Superior temporal gyrus (tissue), 1 donor: ENCODE results near the gene TMEM60.
"Not testable (repeated sequence)": the region's sequence is repeated elsewhere in the genome, so short reads cannot be mapped to it uniquely, and the experiment has no call there.

Experiments
- DNase-seq: peaks from one replicate; pipeline ENCODE4 v3.0.0-alpha.2; 2016; ENCODE audit errors: extremely low spot score

The TMEM60 gene, protein sequence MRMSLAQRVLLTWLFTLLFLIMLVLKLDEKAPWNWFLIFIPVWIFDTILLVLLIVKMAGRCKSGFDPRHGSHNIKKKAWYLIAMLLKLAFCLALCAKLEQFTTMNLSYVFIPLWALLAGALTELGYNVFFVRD

DNA sequence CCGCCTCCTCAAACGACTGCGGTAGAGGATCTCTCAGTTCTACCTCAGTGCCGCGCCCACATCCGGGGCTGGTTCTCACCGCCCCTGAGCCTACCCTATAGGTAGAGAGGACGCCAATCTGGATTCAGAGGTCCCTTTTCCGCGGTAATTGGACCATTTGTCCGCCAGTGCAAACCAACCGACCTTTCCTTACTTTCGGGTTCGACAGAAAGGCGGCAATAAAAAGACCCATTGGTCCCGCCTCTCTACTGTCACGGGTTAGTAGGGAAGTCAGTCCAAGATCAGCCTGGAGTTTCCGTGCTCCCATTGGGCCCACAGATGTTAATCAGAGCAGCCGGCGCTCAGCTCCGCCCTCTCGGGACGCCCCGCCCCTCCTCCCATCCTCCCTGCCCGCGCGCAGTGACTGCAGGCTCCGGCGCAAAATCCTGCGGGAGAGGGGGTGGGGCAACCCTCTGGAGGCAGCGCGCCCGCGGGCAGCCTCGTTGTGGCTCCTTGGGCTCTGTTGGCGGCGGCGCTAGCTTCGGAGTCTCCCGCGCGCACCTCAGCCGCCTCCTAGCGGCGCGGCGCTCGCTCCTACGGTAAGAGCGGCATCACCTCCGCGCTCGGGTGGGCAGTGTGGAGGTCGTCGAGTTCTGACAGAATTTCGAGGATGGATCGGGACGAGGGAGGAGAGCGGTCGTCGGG lies at the start of gene TMEM60, which contains the start of gene PHTF2:
TMEM60 (minus strand) TSS at position 41 of the 684 bp plus-strand sequence. CDS start 4,061 bp downstream, outside the sequence.
PHTF2 (plus strand) TSS at position 380 of the 684 bp plus-strand sequence.
- DNase-seq, result peak; percentile 100

DNA sequence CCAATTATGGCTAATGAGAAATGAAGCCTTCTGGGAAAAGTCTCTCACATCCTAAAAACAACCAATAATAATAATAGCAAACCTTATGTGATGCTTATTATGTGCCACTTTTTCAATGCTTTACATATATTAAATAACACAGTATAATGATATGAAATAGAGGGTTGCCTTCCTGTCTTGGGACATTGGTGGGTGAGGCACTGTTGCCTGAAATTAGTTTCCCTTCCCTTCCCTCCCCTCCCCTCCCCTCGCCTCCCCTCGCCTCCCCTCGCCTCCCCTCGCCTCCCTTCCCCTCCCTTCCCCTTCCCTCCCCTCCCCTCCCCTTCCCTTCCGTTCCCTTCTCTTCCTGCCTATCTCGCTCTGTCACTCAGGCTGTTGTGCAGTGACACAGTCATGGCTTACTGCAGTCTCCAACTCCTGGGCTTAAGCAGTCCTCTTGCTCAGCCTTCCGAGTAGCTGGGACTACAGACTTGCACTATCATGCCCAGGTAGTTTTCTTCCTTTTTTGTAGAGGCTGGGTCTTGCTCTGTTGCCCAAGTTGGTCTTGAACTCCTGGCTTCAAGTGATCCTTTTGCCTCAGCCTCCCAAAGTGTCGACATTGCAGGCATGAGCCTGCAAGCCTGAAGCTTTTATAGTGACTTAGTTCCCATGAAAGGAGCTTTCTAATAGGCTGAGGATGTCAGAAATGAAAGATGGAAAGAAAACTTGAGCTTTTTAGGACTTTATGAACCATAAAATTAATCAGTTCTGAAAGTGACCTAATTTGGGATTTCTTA lies 48.3 kb upstream of the TMEM60 start:
- DNase-seq, result no peak

DNA sequence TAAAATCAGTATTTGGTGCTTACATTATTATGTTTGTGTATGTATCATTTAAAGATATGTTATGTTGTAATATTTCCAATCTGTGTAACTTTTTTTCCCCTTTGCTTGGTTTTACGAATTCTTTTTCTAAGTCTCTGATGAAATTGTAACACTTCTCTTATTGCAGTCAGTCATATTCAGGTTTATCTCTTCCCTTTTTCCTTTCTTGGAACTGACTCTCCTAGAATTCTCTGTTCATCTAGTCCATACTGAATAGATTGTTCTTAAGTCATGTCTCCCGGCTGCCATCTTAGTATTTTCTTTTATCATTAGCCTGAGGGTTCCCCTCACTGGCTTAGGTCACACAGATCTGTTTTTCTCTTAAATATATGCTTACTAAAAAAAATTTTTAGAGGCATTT lies 45.0 kb upstream of the TMEM60 start:
- no peak for DNase-seq

DNA sequence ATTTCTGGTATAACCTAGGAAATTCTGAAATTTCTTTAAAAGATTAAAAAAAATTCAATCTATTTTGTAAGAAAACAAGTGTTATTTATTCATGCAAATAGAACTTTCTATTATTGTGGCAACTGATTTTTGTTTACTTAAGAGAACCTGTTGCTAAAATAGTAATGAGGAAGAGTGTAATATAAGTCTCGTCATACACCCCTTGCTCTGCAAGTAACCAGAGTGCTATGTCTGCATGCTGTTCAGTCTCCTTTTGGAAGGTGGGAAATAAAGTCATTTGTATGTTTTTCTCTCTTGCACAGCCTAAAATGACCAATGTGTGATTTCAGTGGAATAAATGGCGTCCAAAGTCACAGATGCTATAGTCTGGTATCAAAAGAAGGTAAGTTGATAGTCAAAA lies 41.7 kb upstream of the TMEM60 start:
- DNase-seq, result no peak

DNA sequence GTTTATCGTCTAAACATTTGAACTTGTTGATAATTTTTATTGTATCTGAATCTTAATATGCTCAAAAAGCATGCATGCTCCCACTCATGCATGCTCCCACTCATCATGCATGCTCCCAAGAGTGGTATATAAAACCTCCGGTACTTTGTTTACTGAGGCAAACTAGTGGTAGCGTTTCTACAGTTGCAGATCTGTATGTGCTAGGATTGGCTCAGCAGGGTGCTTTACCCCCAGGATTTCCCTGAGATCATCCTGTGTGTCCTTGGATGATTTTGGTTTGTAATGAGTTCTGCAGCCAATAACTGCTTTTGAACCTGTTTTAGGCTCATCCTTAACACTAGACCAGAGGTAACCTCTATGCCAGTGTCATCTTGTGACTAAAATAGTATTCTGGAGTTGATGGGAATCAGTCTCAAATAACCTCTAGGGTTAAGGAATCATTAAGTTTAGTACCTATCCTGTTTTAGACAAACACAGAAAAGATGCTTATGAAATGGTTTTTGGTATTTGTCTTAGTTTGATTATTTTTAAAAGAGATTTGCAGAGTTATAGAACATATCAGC lies 40.8 kb upstream of the TMEM60 start:
- DNase-seq, result no peak

DNA sequence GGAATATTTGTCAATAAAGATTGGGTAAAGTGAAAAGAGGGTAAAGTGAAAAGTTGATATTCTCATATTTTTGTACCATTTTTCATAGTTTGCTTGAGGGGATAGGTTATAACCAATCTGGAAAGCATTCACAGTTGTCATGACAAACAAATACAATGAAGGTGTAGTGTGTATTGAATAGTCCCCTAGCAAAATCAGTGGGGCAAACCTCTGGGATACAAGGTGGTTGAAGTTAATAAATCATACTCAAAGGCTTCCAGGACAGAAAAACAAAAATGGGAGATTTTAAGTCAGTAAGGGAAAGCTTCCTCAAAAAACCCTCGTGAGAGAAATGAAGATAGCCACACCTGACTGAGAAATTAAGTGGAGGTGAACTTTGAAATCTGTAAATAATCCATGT lies 39.7 kb upstream of the TMEM60 start:
- no peak for DNase-seq

DNA sequence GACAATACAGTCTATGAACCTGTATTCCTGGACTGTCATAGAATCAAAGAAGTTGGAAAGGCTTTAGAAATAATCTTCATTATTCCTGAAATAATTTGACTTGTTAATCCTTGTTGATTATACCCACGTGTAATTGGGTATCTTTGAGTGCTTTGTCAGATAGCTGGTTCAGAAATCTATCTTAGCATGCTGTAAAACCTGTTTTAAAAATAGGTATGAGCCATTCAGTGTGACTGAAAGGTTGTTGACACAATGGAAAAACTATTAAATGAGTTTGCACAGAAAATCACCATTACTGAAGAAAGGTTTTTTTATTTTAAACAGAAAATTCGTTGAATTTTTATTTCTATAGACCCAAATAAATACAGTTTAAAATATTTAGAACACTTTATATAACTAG lies 39.0 kb upstream of the TMEM60 start:
- no peak for DNase-seq

DNA sequence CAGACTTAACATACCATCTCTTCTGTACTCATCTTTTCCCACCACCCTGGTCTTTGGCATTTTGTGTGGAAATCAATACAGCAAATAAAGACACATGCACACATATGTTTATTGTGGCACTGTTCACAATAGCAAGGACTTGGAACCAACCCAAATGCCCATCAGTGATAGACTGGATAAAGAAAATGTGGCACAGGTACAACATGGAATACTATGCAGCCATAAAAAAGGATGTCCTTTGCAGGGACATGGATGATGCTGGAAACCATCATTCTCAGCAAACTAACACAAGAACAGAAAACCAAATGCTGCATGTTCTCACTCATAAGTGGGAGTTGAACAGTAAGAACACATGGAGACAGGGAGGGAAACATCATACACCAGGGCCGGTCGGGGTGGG lies 38.2 kb upstream of the TMEM60 start:
- DNase-seq, result not testable (repeated sequence)

DNA sequence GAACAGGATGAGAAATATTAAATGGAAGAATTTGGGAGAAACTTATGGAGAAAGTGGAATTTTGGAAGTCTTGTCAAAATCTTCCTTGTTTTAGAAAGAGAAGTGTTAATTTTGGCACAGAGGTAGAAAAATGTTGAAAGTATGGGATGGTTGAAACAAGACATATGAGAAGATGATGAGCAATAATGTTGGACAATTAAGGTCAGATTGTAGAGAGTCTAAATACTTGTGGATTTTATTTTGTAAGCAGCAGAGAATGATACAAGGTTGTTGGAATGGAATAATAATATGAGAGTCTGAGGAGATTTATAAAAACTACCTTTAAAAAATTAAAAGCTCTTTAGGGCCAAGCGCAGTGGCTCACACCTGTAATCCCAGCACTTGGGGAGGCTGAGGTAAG lies 34.9 kb upstream of the TMEM60 start:
- no peak for DNase-seq

DNA sequence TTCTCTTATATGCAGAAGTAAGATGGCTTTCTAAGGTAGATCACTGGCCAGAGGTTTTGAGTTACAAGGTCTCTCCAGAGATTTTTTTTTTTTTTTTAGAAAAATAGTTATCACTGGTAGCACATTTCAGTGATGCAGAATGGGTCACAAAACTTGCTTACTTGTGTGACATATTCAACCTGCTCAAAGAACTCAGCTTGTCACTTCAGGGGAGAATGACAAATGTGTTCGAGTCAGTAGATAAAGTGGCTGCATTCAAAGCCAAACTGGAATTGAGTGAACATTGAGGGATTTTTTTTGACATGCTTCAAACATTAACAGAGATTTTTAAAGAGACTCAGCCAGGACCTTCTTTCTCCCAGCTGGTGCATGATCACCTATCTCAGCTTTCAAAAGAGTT lies 33.7 kb upstream of the TMEM60 start:
- no peak for DNase-seq

DNA sequence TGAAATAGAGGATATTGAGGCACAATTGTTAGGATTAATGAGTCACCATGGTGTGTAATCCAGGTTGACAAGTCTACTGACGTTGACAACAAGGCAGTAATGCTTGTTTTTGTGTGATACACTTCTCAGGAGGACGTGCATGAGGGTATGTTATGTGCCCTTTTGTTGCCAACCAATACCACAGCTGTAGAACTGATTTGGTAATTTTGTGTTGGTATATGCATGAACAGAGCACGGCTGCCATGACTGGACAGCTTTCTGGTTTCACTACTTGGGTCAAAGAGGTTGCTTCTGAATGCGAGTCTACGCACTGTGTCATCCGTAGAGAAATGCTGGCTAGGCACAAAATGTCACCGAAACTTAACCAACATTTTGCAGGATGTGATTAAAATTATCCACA lies 33.2 kb upstream of the TMEM60 start:
- DNase-seq, result no peak

DNA sequence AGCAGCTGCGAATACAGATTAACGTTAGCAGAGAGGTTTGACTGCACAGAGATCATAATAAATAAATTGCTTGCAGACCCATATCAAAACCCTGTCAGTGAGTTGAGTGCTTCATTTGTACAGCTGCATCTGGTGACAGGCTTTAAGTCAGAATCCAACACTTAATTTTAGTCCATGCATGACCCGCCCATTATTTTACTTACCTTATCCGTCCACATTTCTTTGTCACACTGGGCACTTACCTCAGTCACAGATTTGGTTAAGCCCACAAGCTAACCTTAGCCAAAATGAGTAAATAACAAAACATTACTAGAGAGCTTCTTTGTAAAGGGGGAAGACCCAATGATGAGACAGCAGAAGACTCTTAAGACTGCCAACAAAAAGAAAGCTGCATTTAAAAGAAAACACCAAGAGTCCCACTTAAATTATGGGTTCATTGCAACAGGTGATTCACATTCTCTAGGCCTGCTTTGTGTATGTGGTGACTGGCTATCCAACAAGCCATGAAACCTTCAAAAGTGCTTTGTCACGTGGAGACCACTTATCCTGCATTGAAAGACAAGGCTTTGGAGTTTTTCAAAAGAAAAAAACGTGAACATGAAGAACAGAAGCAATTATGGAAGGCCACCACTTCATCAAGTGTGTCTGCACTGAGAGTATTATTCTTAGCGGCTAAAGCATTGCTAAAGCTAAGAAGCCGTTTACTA lies 32.6 kb upstream of the TMEM60 start:
- no peak for DNase-seq

DNA sequence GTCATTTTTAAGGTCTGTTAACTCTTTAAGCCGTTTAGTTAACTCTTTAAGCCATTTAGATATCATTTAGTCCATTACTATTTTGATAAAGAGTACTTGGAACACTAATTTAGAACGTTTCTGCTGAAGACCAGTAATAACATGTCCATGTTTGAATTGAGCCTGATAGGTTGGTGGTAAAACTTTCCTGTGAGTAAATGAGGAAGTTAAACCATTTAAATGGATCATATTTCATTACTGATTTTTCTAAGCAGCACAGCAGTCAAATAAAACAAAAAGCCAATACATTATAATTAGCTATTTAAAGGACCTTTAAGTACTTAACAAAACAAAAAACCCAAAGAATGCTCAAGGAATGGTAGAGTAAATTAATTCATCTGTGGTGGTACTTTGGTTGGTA lies 29.8 kb upstream of the TMEM60 start:
- DNase-seq, result no peak

DNA sequence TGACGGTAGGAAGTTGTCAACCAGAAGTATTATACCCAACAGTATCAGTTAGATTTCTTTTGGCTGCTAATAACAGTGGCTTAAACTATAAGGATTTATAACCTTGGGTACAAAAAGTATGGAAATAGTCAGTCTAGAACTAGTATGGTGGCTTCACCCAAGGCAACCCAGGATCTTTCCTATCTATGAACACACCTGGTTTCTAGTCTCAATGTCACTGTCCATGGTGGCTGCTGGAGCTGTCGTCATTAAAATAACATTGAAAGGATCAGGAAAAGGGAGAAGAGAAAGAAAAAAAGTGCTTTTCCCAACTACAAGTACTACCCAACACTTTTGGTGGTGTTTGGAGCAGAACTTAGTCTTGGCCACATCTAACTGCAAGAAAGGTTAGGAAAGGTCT lies 28.1 kb upstream of the TMEM60 start:
- no peak for DNase-seq

DNA sequence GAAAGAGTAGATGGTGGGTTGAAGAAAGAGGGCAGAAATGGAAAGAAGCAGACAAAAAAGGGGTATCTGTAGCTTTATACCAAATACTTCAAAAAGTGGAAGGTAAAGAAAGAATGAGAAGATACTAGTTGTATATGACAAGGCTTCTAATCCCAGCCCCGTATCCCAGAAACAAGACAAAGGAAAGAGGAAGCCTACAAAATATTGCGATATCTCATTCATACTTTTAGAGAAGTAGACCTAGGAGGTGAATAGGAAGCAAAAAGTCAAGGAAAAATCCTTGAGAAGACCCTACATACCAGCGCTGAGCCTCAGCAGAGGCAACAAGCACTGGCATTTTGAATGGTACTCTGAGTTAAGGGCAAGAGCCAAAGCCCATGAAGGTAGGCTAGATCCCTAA lies 26.9 kb upstream of the TMEM60 start:
- no peak for DNase-seq

DNA sequence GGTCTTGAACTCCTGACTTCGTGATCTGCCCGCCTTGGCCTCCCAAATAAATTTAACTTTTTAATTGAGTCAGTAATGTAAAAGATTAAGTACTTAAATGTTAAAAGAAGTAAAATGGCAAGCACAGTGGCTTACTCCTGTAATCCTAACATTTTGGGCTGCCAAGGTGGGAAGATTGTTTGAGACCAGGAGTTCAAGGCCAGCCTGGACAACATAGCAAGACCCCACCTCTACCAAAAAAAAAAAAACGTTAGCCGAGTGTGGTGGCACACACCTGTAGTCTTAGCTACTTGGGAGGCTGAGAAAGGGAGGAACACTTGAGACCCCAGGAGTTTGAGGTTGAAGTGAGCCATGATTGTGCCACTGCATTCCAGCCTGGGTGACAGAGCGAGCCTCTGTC lies 26.4 kb upstream of the TMEM60 start:
- no peak for DNase-seq

DNA sequence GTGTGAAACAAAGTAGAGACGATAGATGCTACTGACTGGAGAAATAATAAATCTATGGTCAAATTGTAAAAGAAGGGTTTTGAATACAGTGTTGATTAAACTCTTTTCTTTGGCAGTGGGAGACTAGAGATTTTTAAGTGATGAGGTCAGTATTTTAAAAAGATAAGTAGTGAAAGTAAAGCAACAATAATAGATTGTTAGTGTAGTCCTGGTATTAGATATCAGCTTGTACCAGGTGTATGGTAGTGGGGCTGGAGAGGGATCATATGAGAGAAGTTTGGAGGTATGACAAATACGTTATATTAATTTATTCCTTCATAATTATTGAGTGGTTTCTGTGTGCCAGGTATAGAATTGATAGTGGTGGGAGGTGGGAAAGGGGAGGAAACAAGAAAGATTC lies 25.6 kb upstream of the TMEM60 start:
- no peak for DNase-seq

DNA sequence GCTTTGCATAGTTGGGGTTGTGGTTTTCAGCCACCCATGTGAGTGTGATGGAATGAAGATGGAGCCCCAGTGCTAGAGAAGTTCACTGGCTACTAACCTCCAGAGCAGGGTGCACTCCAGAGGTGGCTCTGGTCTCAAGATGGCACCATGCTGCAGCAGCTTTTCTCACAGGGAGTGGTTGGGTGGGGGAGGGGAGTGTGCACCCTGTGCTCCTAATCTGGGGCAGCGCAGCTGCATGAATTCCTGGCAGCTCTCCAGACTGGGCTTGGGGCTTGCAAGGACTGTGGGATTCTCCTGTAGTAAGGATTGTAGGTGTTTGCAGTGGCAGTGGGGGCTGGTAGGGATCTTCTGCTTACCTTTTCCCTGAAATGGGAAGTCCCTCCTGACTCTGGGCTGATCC lies 24.0 kb upstream of the TMEM60 start:
- DNase-seq, result no peak

DNA sequence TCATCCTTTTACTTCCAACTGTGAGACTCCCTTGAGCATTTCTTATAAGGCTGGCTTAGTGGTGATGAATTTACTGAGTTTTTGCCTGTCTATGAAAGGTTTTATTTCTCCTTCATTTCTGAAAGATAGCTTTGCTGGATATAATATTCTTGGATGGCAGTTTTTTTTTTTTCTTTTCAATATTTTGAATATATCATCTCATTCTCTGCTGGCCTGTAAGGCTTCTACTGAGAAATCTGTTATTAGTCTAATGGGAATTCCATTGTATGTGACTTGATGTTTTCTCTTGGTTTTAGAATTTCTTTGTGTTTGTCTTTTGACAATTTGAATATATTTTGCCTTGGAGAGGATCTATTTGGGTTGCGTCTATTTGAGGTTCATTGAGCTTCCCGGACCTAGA lies 22.7 kb upstream of the TMEM60 start:
- DNase-seq, result no peak

DNA sequence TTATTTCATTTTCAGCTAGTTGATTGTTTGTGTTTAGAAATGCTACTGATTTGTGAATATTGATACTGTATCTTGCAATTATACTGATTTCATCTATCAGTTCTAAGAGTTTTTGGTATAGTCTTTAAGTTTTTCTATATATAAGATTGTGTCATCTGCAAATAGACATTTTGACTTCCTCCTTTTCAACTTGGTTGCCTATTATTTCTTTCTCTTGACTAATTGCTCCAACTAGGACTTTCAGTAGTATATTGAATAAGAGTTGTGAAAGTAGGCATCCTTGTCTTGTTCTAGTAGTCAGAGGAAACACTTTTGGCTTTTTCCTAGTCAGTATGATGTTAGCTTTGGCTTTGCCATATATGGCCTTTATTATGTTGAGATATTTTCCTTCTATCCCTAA lies 20.8 kb upstream of the TMEM60 start:
- no peak for DNase-seq

DNA sequence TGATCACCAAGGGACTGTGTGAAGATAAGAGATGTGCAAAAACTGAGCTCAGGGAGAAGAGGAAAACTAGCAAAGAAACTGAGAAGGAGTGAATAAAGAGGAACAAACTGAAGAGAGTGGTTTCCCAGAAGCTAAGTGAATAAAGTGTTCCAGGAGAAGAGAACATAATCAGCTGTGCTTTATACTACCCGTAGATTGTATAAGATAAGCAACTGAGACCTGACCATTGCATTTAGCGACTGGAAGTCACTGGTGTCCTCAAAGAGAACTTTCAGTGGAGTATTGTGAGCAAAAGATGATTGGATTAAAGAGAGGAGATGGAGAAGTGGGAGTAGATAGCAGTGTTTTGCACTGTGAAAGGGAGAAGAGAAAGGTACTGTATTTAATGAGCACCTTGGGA lies 14.9 kb upstream of the TMEM60 start:
- no peak for DNase-seq

DNA sequence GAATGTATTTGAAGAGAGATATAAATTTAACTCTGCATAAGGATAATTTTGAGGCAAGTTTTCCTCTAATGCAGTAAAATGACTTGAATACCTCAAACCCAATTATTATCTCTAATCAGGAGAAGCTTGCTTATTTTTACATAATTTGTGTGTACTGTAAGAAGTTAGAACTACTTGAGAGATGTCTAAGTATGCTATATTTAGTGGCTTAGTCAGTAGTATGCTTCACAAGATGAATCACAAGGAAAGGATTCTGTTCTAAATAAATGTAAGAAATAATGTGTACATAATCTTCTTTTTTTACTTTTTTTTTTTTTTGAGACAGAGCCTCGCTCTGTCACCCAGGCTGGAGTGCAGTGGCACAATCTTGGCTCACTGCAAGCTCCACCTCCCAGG lies 14.1 kb upstream of the TMEM60 start:
- DNase-seq, result peak; percentile 56
